GM19328 (cell line): Measurements from ENCODE around the gene TSC22D4.
"Not testable (repeated sequence)": the region's sequence is repeated elsewhere in the genome, so short reads cannot be mapped to it uniquely, and the experiment has no call there.

Source experiments
- ATAC-seq: cut with Tn5 transposase; IDR thresholded peaks from one replicate; pipeline ENCODE4 v1.9.1; 2021; ENCODE audit warnings: mild to moderate bottlenecking, moderate library complexity; ENCODE audit not compliant: unreplicated experiment

Gene TSC22D4

GRCh38 chr7:100478958-100479660 lies at the start of gene TSC22D4:
TSS of gene TSC22D4 (minus strand) at chr7:100479214. CDS start at chr7:100478038, 1,176 bp downstream.
- peak; percentile 42 for ATAC-seq

GRCh38 chr7:100528108-100528866 lies 49.3 kb upstream of the TSC22D4 start:
- ATAC-seq, result not testable (repeated sequence)

- ATAC-seq, result not testable (repeated sequence)
These were observed 44.2 kb upstream of the TSC22D4 start for GRCh38 chr7:100523192-100523591.

- not testable (repeated sequence) for ATAC-seq
These were observed 43.0 kb upstream of the TSC22D4 start for GRCh38 chr7:100521909-100522593.

- no peak for ATAC-seq
These were observed 42.1 kb upstream of the TSC22D4 start for GRCh38 chr7:100521076-100521475.

- ATAC-seq, result no peak
These were observed 41.1 kb upstream of the TSC22D4 start for GRCh38 chr7:100520138-100520537.

- no peak for ATAC-seq
These were observed 40.6 kb upstream of the TSC22D4 start for GRCh38 chr7:100519580-100519979.

- ATAC-seq, result no peak
These were observed 38.3 kb upstream of the TSC22D4 start for GRCh38 chr7:100517305-100517704.

GRCh38 chr7:100516135-100516812 lies 37.3 kb upstream of the TSC22D4 start:
- ATAC-seq, result no peak

- ATAC-seq, result no peak
These were observed 36.1 kb upstream of the TSC22D4 start for GRCh38 chr7:100515072-100515532.

- no peak for ATAC-seq
These were observed 34.3 kb upstream of the TSC22D4 start for GRCh38 chr7:100513212-100513810.

GRCh38 chr7:100510437-100511239 lies 31.6 kb upstream of the TSC22D4 start:
- no peak for ATAC-seq

- no peak for ATAC-seq
These were observed 30.2 kb upstream of the TSC22D4 start for GRCh38 chr7:100509231-100509630.

- no peak for ATAC-seq
These were observed 27.4 kb upstream of the TSC22D4 start for GRCh38 chr7:100506356-100506923.

- ATAC-seq, result no peak
These were observed 26.0 kb upstream of the TSC22D4 start for GRCh38 chr7:100504887-100505611.

GRCh38 chr7:100504031-100504430 lies 25.0 kb upstream of the TSC22D4 start:
- not testable (repeated sequence) for ATAC-seq

GRCh38 chr7:100500743-100501142 lies 21.7 kb upstream of the TSC22D4 start:
- ATAC-seq, result not testable (repeated sequence)

GRCh38 chr7:100496509-100496908 lies 17.5 kb upstream of the TSC22D4 start:
- no peak for ATAC-seq
